Measurements from ENCODE around the gene CCDC86. TPM values are rescaled to one million over a fixed set of nuclear protein-coding genes. Genes with fewer than 3 reads are reported as not detected.

The CCDC86 gene
- total and polyA plus RNA-seq, 12 donors, result 14.7 to 52.4 (median 29.8) TPM

DNA sequence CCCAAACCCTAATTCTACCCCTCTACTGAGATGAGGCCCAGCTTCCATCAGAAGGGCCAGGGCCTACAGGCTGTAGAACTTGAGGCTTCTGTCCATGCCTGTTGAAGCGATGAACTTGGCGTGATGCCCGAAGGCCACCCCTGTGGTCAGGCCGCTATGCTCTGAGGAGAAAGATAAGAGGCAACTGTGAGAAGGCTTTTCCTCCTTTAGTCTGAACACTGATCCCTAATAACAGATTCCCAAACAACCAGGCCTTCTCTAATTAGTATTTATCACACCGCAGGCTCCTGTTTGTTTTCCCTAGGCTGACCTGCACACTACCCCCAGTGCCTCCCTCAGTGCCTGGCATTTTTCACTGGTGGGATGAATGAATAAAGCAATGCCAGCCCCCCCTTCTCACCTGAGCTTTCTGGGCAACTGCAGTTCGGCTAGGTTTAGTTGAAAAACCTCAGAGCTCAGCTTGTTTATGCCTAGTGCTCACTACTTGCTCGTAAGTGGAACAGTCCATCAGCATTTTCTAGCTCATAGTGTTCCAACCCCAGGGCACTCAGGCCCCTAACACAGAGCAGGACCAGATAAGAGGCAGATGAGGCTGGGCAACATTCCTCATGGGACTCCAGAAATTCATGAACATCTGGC, 49.3 kb downstream of the CCDC86 start:
- no peak for TF ChIP-seq POLR2A (IDR thresholded peaks at IDR 0.05)
- TF ChIP-seq, protein P1, sequence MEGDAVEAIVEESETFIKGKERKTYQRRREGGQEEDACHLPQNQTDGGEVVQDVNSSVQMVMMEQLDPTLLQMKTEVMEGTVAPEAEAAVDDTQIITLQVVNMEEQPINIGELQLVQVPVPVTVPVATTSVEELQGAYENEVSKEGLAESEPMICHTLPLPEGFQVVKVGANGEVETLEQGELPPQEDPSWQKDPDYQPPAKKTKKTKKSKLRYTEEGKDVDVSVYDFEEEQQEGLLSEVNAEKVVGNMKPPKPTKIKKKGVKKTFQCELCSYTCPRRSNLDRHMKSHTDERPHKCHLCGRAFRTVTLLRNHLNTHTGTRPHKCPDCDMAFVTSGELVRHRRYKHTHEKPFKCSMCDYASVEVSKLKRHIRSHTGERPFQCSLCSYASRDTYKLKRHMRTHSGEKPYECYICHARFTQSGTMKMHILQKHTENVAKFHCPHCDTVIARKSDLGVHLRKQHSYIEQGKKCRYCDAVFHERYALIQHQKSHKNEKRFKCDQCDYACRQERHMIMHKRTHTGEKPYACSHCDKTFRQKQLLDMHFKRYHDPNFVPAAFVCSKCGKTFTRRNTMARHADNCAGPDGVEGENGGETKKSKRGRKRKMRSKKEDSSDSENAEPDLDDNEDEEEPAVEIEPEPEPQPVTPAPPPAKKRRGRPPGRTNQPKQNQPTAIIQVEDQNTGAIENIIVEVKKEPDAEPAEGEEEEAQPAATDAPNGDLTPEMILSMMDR (IDR thresholded peaks at IDR 0.05), result no peak
- Histone ChIP-seq H3K4me3 (no peak overlapping the region), H3K27ac (peak overlapping the region in 1 of 5 donors; percentile 14), H3K4me1 (replicated peaks in 1 of 2) (peaks cover 0 to 4% of the 10 kb centered on the region in 2 donors), H3K36me3 (replicated peaks in 1 of 2) (peaks cover 0 to 52% of the 10 kb centered on the region in 2 donors), H3K27me3 (no peaks in the 10 kb centered on the region), H3K9me3 (replicated peaks in 1 of 3) (no peaks in the 10 kb centered on the region)
- 47 to 60% (median 50%) methylated on average over 4 to 7 of the region's 7 CpGs for WGBS, 4 donors
- intact Hi-C loops (cut with DNase I), result loop anchor here in 1 of 2 donors (5.0 kb wide), 1 partner anchor 114 kb away; no protein-coding TSS in a partner anchor
- peak; percentile 72 to 90 (median 88) for DNase-seq

DNA sequence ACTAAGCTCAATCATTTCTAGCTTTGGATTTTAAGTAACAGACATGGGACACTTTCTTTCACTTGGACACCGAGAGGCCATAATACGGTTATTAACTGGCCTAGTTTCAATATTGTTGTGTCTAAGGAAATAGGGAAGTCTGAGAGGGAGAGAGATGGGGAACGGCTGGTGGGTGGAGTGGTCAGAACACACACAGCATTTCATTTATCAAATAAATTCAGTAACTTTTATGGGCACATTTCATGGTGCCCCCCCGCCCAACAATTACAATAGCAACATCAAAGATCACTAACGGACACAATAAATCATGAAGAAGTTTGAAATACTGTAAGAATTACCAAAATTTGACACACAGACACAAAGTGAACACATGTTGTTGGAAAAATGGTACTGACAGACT, 53.8 kb downstream of the CCDC86 start:
- H3K9me3 ChIP-seq (replicated peaks in 1 of 3), result no peaks in the 10 kb centered on the region
- no peak overlapping the region for H3K27ac ChIP-seq
- TF ChIP-seq POLR2A (IDR thresholded peaks at IDR 0.05), result no peak
- TF ChIP-seq, protein P1 (IDR thresholded peaks at IDR 0.05), result no peak
- no peaks in the 10 kb centered on the region for H3K27me3 ChIP-seq
- H3K36me3 ChIP-seq (replicated peaks in 1 of 2), result peaks cover 0 to 88% of the 10 kb centered on the region in 2 donors
- peaks cover 0 to 4% of the 10 kb centered on the region in 2 donors for H3K4me1 ChIP-seq (replicated peaks in 1 of 2)
- H3K4me3 ChIP-seq, result no peak overlapping the region
- intact Hi-C loops (cut with DNase I), result loop anchor here in 1 of 2 donors (5.0 kb wide), 1 partner anchor 63 kb away; no protein-coding TSS in a partner anchor
- 85 to 90% (median 86%) methylated on average over 5 of the region's 5 CpGs for WGBS, 4 donors
- DNase-seq, result peak in 1 of 7 donors; percentile 35

DNA sequence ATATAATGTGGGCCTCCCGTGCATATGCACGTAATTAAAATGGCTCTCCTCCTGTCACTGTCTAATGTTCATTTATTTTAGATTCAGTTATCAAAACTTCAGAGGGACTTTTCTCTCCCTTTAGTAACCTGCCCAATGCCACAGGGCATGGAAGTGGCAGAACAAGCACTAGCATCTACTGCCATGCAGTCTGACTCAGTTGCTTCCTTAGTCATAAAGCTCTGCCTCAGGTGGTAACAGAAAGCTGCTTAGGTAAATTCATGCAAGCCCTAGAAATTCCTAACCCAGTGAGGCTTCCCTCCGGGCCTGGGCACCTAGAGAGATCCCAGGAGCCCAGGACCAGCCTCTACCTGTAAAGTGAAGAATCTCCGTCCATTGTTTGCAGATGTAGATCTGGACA, 55.6 kb downstream of the CCDC86 start:
- WGBS, 4 donors, result 86 to 93% (median 91%) methylated on average over 4 of the region's 4 CpGs
- no peak for TF ChIP-seq POLR2A (IDR thresholded peaks at IDR 0.05)
- TF ChIP-seq, protein P1 (IDR thresholded peaks at IDR 0.05), result no peak
- H3K4me1 ChIP-seq (replicated peaks in 1 of 2), result no peaks in the 10 kb centered on the region
- no peak overlapping the region for H3K27ac ChIP-seq
- peaks cover 0 to 97% of the 10 kb centered on the region in 2 donors for H3K36me3 ChIP-seq (replicated peaks in 1 of 2)
- no peaks in the 10 kb centered on the region for H3K27me3 ChIP-seq
- no peak overlapping the region for H3K4me3 ChIP-seq
- intact Hi-C loops (cut with DNase I), result loop anchor here in 1 of 2 donors (5.0 kb wide), 1 partner anchor 65 kb away; no protein-coding TSS in a partner anchor
- H3K9me3 ChIP-seq (replicated peaks in 1 of 3), result no peaks in the 10 kb centered on the region
- DNase-seq, result peak in 1 of 7 donors; percentile 25

DNA sequence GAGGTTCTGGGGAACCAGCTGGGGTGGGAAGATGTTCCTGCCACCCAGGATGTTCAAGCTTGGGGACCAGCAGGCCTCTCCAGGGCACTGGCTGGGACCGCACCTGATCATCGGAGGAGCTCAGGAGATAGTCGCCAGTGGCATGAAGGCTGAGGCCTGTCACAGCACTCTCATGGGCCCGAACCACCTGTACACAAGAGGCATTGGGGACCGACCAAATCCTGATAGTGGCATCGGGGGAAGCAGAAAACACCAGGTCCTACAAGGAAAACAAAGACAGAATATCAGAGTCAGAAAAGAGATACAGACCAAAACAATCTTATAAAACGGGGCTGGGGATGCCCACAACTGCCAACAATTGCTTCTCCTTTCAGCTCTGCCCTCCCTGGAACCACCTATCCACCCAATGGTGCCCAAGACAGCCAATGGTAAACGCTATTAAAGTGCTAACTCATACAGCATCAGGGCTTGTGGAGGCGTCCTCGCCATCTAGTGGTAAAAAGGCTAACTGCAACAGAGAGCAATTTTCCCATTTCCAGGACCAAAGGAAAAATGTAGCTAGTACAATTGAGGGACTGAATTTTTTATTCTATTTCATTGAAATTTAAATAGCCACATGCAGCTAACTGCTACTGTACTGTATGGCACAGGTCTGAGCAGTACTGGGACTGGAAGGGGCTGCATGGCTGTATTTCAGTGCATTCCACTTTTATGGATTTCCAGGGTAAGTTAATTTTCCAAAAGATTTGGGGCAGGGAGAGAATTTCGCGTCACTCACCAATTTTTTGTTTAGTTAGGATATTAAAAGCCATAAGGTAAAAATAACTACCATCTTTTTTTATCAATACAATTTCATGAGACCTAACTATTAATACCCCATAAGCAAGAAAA, 57.4 kb downstream of the CCDC86 start:
- peak in 5 of 7 donors; percentile 28 to 76 (median 54) for DNase-seq
- 58 to 60% (median 59%) methylated on average over 12 of the region's 12 CpGs for WGBS, 4 donors
- intact Hi-C loops (cut with DNase I), result loop anchor here in 1 of 2 donors (5.0 kb wide), 1 partner anchor 67 kb away; no protein-coding TSS in a partner anchor
- peaks cover 3 to 7% of the 10 kb centered on the region in 2 donors for H3K4me1 ChIP-seq (replicated peaks in 1 of 2)
- no peak for TF ChIP-seq POLR2A (IDR thresholded peaks at IDR 0.05)
- TF ChIP-seq, protein P1 (IDR thresholded peaks at IDR 0.05), result peak; percentile 86 to 96 (median 91)
- H3K4me3 ChIP-seq, result no peak overlapping the region
- H3K9me3 ChIP-seq (replicated peaks in 1 of 3), result no peaks in the 10 kb centered on the region
- H3K27me3 ChIP-seq, result no peaks in the 10 kb centered on the region
- peaks cover 0 to 92% of the 10 kb centered on the region in 2 donors for H3K36me3 ChIP-seq (replicated peaks in 1 of 2)
- H3K27ac ChIP-seq, result peak overlapping the region in 2 of 5 donors; percentile 3 to 40

All from adrenal gland (tissue), 12 donors.